Measurements from ENCODE around the gene DGKI. TPM values are rescaled to one million over a fixed set of nuclear protein-coding genes. Genes with fewer than 3 reads are reported as not detected.

DGKI gene
- total RNA-seq, 1 experiment from 2014 or later: 0.55 TPM

GRCh38 chr7:137669706-137670105, 177.1 kb downstream of the DGKI start:
- no peak overlapping the region for H3K4me2 ChIP-seq (ENCODE audit: insufficient read depth, insufficient read length, low read length)

More at GRCh38 chr7:137669706-137670105, 177.1 kb downstream of the DGKI start:
- no peaks in the 10 kb centered on the region for H3K79me1 ChIP-seq (ENCODE audit: insufficient read depth, low read depth, low read length, poor library complexity, severe bottlenecking)
- H4K5ac ChIP-seq (ENCODE audit: insufficient read length, low read depth, low read length): no peak overlapping the region
- H3K23ac ChIP-seq (ENCODE audit: insufficient read length, low read depth, low read length): no peak overlapping the region
- no peak overlapping the region for H2BK12ac ChIP-seq (ENCODE audit: insufficient read length, low read depth, low read length)
- peaks cover 9% of the 10 kb centered on the region for H3K4me1 ChIP-seq (ENCODE audit: insufficient read depth, low read length)
- H2BK15ac ChIP-seq (ENCODE audit: low read depth, low read length): no peak overlapping the region
- H2BK20ac ChIP-seq (ENCODE audit: low read depth, low read length, poor library complexity, severe bottlenecking): no peak overlapping the region
- H2BK120ac ChIP-seq (ENCODE audit: low read depth, low read length, poor library complexity, severe bottlenecking): no peak overlapping the region
- H4K91ac ChIP-seq (ENCODE audit: insufficient read length, low read depth, low read length): no peak overlapping the region
- no peak overlapping the region for H3K27ac ChIP-seq (ENCODE audit: insufficient read length, low read depth, low read length)
- Mint-ChIP-seq H3K27ac (no peak overlapping the region), H3K36me3 (ENCODE audit: insufficient read depth in 1 of 3, low read depth in 3 of 3) (no peaks in the 10 kb centered on the region), H3K9me3 (no peaks in the 10 kb centered on the region), H3K4me3 (no peak overlapping the region), H3K27me3 (ENCODE audit: low read depth) (no peaks in the 10 kb centered on the region), H3K4me1 (peaks cover 24 to 30% of the 10 kb centered on the region in 2 experiments)
- H3K14ac ChIP-seq (ENCODE audit: insufficient read depth, low read length): no peak overlapping the region
- no peak for TF ChIP-seq CTCF (conservative IDR thresholded peaks at IDR 0.05)
- H4K20me1 ChIP-seq (ENCODE audit: control insufficient read depth, insufficient read depth, insufficient read length): no peaks in the 10 kb centered on the region
- no peak for DNase-seq
- no peaks in the 10 kb centered on the region for H3K27me3 ChIP-seq (ENCODE audit: insufficient read depth, low read length)
- H3K9me3 ChIP-seq (ENCODE audit: control insufficient read depth, low read depth, low read length): no peaks in the 10 kb centered on the region
- H3K79me2 ChIP-seq (ENCODE audit: insufficient read depth, low read length): no peaks in the 10 kb centered on the region
- H2BK5ac ChIP-seq (ENCODE audit: insufficient read length, low read length): no peak overlapping the region
- no peak overlapping the region for H3T11ph ChIP-seq (ENCODE audit: low read length)
- H3K4ac ChIP-seq (ENCODE audit: low read depth, low read length): no peak overlapping the region
- WGBS (ENCODE audit: extremely low coverage, insufficient read length, low lambda C conversion rate): no CpG with 5 or more reads among the region's 2 CpGs
- H3K56ac ChIP-seq (ENCODE audit: insufficient read length, low read depth, low read length): no peak overlapping the region
- H2AK5ac ChIP-seq (ENCODE audit: insufficient read length, low read length): no peak overlapping the region
- H3K9ac ChIP-seq (ENCODE audit: extremely low read depth, insufficient read length, low read length): no peak overlapping the region
- no peak overlapping the region for H2AFZ ChIP-seq (ENCODE audit: low read length)
- no peaks in the 10 kb centered on the region for H3K23me2 ChIP-seq (ENCODE audit: insufficient read length, low read depth, low read length, poor library complexity, severe bottlenecking)
- no peak overlapping the region for H4K8ac ChIP-seq (replicated peaks; ENCODE audit: insufficient read length, low read depth, low read length)
- no peak overlapping the region for H3K18ac ChIP-seq (ENCODE audit: insufficient read length, low read depth, low read length)
